GM19193 (cell line): ENCODE data around the gene AKAP6.

ENCODE experiments used
- POLR2A ChIP-seq: IDR thresholded peaks from 4 replicates; pipeline ENCODE4 v1.6.1; 2011; ENCODE audit not compliant: insufficient read depth, insufficient read length; ENCODE audit errors: extremely low read depth

AKAP6 gene

GRCh38 chr14:32635061-32635719, 306.1 kb downstream of the AKAP6 start:
- TF ChIP-seq POLR2A: no peak

GRCh38 chr14:32637582-32637981, 308.5 kb downstream of the AKAP6 start:
- TF ChIP-seq POLR2A: no peak

GRCh38 chr14:32639208-32639607, 310.1 kb downstream of the AKAP6 start:
- no peak for TF ChIP-seq POLR2A

- no peak for TF ChIP-seq POLR2A
These were observed 316.5 kb downstream of the AKAP6 start for GRCh38 chr14:32645551-32645950.

- TF ChIP-seq POLR2A: no peak
These were observed 319.3 kb downstream of the AKAP6 start for GRCh38 chr14:32648434-32648833.

GRCh38 chr14:32650030-32650429, 320.9 kb downstream of the AKAP6 start:
- TF ChIP-seq POLR2A: no peak

- TF ChIP-seq POLR2A: no peak
These were observed 321.6 kb downstream of the AKAP6 start for GRCh38 chr14:32650665-32651064.

- TF ChIP-seq POLR2A: no peak
These were observed 325.0 kb downstream of the AKAP6 start for GRCh38 chr14:32654106-32654505.

GRCh38 chr14:32656601-32657000, 327.5 kb downstream of the AKAP6 start:
- TF ChIP-seq POLR2A: no peak

GRCh38 chr14:32657081-32657480, 328.0 kb downstream of the AKAP6 start:
- no peak for TF ChIP-seq POLR2A

GRCh38 chr14:32661216-32661615, 332.1 kb downstream of the AKAP6 start:
- no peak for TF ChIP-seq POLR2A

- no peak for TF ChIP-seq POLR2A
These were observed 333.1 kb downstream of the AKAP6 start for GRCh38 chr14:32662211-32662610.

- no peak for TF ChIP-seq POLR2A
These were observed 337.2 kb downstream of the AKAP6 start for GRCh38 chr14:32666308-32666707.

- TF ChIP-seq POLR2A: no peak
These were observed 338.2 kb downstream of the AKAP6 start for GRCh38 chr14:32667287-32667686.

- no peak for TF ChIP-seq POLR2A
These were observed 338.7 kb downstream of the AKAP6 start for GRCh38 chr14:32667791-32668190.

- no peak for TF ChIP-seq POLR2A
These were observed 340.3 kb downstream of the AKAP6 start for GRCh38 chr14:32669391-32669790.

GRCh38 chr14:32675433-32675832, 346.3 kb downstream of the AKAP6 start:
- no peak for TF ChIP-seq POLR2A

- TF ChIP-seq POLR2A: no peak
These were observed 348.2 kb downstream of the AKAP6 start for GRCh38 chr14:32677129-32677780.

GRCh38 chr14:32678088-32678487, 349.0 kb downstream of the AKAP6 start:
- TF ChIP-seq POLR2A: no peak
